SK-N-MC (cell line): ENCODE data around the gene YIPF2.

Source experiments
- DNase-seq: peaks from one replicate; pipeline ENCODE4 v3.0.0-alpha.2; 2011; ENCODE audit warnings: low read depth, low spot score
- H3K27ac ChIP-seq: fragments of 200-600 bp; sonication (generic); 2 replicates; pipeline ENCODE4 v1.5.1; 2016; ENCODE audit warnings: mixed run types
- H3K36me3 ChIP-seq: fragments of 200-600 bp; sonication (generic); 2 replicates; pipeline ENCODE4 v1.6.1; 2017; ENCODE audit warnings: antibody characterized with exemption, low read length, mixed read lengths; ENCODE audit not compliant: insufficient read depth
- H3K4me3 ChIP-seq: fragments of 200-600 bp; sonication (generic); 2 replicates; pipeline ENCODE4 v1.5.1; 2016
- H3K9ac ChIP-seq: fragments of 200-600 bp; sonication (generic); 2 replicates; pipeline ENCODE4 v1.8.0; 2017; ENCODE audit warnings: mixed run types, mixed read lengths; ENCODE audit not compliant: insufficient read length
- H3K9me3 ChIP-seq: fragments of 200-600 bp; sonication (generic); 2 replicates; pipeline ENCODE4 v1.6.1; 2017; ENCODE audit warnings: low read depth, mild to moderate bottlenecking, antibody characterized with exemption, low read length, moderate library complexity, mixed read lengths
- EZH2 ChIP-seq: fragments of 200-600 bp; sonication (generic); IDR thresholded peaks from one replicate; pipeline ENCODE4 v1.6.1; 2017; ENCODE audit warnings: antibody characterized with exemption
- FOXP2 ChIP-seq: optimal IDR thresholded peaks from 2 replicates; pipeline ENCODE3; 2011; ENCODE audit warnings: mild to moderate bottlenecking, moderate library complexity; ENCODE audit not compliant: insufficient read depth; ENCODE audit errors: extremely low read length, control extremely low read depth
- POLR2AphosphoS5 ChIP-seq: IDR thresholded peaks from 2 replicates; pipeline ENCODE4 v1.6.1; 2012; ENCODE audit warnings: mild to moderate bottlenecking, low read depth, low read length, borderline replicate concordance

The YIPF2 gene

DNA sequence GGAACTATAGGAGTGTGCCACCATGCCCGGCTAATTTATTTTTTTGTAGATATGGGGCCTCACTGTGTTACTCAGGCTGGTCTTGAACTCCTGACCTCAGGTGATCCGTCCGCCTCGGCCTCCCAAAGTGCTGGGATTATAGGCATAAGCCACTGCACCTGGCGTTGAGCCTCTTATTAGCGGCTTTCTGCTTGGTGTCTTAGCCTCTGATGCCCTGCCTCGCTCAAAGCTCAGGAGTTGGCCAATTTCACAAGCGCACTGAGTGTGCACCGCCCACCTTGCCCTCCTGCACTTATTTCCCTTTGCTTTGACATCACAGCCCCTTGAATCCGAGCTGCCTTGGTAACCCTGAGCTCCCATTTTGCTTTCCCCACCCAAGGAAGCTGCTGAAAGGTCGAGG is 10.1 kb downstream of the YIPF2 start:
- Histone ChIP-seq H3K4me3 (no peak overlapping the region), H3K27ac (no peak overlapping the region), H3K36me3 (peaks cover 18% of the 10 kb centered on the region; the same call in 1 of the 2 replicates), H3K9me3 (no peaks in the 10 kb centered on the region), H3K9ac (no peak overlapping the region)
- DNase-seq = no peak
- TF ChIP-seq EZH2 = no peak
- no peak for TF ChIP-seq POLR2AphosphoS5
- no peak for TF ChIP-seq FOXP2

GRCh38 chr19:10916602-10917001 is 11.8 kb downstream of the YIPF2 start:
- TF ChIP-seq FOXP2 (no peak), EZH2 (no peak), POLR2AphosphoS5 (no peak)
- Histone ChIP-seq H3K36me3 (peaks cover 26% of the 10 kb centered on the region; the same call in 1 of the 2 replicates), H3K9me3 (no peaks in the 10 kb centered on the region), H3K27ac (no peak overlapping the region), H3K9ac (no peak overlapping the region), H3K4me3 (no peak overlapping the region)
- no peak for DNase-seq

- Histone ChIP-seq H3K36me3 (peaks cover 26% of the 10 kb centered on the region; the same call in 1 of the 2 replicates), H3K4me3 (no peak overlapping the region), H3K9ac (no peak overlapping the region), H3K9me3 (no peaks in the 10 kb centered on the region), H3K27ac (no peak overlapping the region)
- TF ChIP-seq FOXP2 (no peak), EZH2 (no peak), POLR2AphosphoS5 (no peak)
- DNase-seq = no peak
These were observed 13.0 kb downstream of the YIPF2 start for GRCh38 chr19:10915130-10916091.

DNA sequence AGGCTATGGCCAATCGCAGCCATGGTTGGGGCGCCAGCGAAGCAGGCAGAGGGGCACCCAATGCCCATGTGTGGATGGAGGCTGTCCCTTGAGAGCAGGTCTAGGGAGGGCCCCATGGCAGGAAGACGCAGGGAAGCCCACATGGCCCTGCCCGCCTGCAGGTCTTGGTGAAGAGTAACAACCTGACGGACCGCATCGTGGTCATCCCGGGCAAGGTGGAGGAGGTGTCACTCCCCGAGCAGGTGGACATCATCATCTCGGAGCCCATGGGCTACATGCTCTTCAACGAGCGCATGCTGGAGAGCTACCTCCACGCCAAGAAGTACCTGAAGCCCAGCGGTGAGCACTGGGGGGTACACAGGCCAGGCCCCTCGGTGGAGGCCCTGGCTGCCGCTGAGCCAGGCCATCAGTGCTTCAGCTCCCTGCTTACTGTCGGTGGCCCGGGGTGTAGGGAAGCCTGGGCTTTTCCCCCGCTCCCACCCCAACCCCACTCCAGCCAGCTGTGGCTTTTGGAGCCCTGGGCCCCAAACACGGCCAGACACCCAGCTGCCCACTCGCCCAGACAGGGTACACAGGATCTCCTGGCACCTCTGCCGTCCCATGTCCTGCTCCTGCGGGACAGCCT is 14.6 kb downstream of the YIPF2 start:
- Histone ChIP-seq H3K9ac (no peak overlapping the region), H3K9me3 (no peaks in the 10 kb centered on the region), H3K4me3 (no peak overlapping the region), H3K36me3 (peaks cover 22% of the 10 kb centered on the region; the same call in 1 of the 2 replicates), H3K27ac (no peak overlapping the region)
- TF ChIP-seq FOXP2 (no peak), POLR2AphosphoS5 (no peak), EZH2 (no peak)
- DNase-seq = no peak

GRCh38 chr19:10912619-10913018 is 15.8 kb downstream of the YIPF2 start:
- no peak for DNase-seq
- TF ChIP-seq POLR2AphosphoS5 (no peak), EZH2 (no peak), FOXP2 (no peak)
- H3K36me3 ChIP-seq = peaks cover 33% of the 10 kb centered on the region; the same call in 1 of the 2 replicates
- no peak overlapping the region for H3K4me3 ChIP-seq
- H3K9ac ChIP-seq = no peak overlapping the region
- no peak overlapping the region for H3K27ac ChIP-seq
- no peaks in the 10 kb centered on the region for H3K9me3 ChIP-seq

GRCh38 chr19:10911579-10912363 is 16.7 kb downstream of the YIPF2 start:
- DNase-seq = no peak
- Histone ChIP-seq H3K36me3 (peaks cover 36% of the 10 kb centered on the region; the same call in 1 of the 2 replicates), H3K4me3 (no peak overlapping the region), H3K9ac (no peak overlapping the region), H3K9me3 (no peaks in the 10 kb centered on the region), H3K27ac (no peak overlapping the region)
- TF ChIP-seq POLR2AphosphoS5 = no peak
- TF ChIP-seq EZH2 = no peak

DNA sequence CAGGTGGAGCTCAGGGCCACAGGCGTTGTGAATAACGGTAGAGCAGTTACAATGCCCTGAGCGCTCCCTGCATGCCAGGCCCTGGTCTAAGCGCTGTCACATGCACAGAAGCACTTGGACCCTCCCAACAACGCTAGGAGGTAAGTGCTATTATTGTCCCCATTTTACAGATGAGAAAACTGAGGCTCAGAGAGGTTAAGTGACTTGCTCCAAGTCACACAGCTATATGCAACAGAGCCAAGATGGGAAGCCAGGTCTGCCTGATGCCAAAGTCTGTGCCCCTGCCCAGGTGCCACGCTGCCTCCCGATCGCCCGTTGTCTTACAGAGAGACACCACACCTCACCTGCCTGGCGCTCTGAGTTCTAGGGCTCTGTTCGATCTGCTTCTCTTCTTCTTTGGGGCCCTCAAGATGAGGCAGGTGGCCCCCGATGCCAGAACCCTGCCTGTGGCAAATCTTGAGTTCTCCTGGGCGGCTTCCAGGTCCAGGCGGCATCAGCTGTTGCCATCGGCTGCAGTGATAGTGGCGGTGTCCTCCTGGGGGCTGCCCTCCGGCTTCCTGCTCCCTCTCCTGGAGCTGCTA is 20.0 kb downstream of the YIPF2 start:
- H3K4me3 ChIP-seq = no peak overlapping the region
- no peak overlapping the region for H3K27ac ChIP-seq
- peaks cover 36% of the 10 kb centered on the region; the same call in 1 of the 2 replicates for H3K36me3 ChIP-seq
- H3K9ac ChIP-seq = no peak overlapping the region
- TF ChIP-seq POLR2AphosphoS5 (no peak), FOXP2 (no peak), EZH2 (no peak)
- DNase-seq = no peak
- no peaks in the 10 kb centered on the region for H3K9me3 ChIP-seq

DNA sequence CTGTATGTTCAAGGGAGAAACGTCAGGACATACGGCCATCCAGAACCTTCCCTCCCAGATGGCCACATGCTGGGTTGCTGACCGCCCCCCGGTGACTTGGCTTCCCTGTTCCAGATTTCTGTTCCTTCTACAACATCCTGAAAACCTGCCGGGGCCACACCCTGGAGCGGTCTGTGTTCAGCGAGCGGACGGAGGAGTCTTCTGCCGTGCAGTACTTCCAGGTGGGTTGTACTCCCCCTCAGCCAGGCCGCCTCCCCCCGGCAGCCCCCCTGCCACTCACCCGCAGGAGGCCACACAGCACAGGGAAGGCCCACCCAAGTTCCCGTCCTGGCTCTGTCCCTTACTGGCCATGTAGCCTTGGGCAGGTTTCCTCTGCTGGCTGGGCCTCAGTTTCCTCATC is 20.5 kb downstream of the YIPF2 start:
- TF ChIP-seq POLR2AphosphoS5 (no peak), FOXP2 (no peak), EZH2 (no peak)
- no peak overlapping the region for H3K27ac ChIP-seq
- H3K4me3 ChIP-seq = no peak overlapping the region
- no peaks in the 10 kb centered on the region for H3K9me3 ChIP-seq
- H3K36me3 ChIP-seq = peaks cover 36% of the 10 kb centered on the region; the same call in 1 of the 2 replicates
- DNase-seq = no peak
- H3K9ac ChIP-seq = no peak overlapping the region
